Measurements from ENCODE around the gene SLC35E3. TPM values are rescaled to one million over a fixed set of nuclear protein-coding genes. Genes with fewer than 3 reads are reported as not detected.
"Not testable (repeated sequence)": the region's sequence is repeated elsewhere in the genome, so short reads cannot be mapped to it uniquely, and the experiment has no call there.

SLC35E3 gene
- total RNA-seq, 1 donor from 2014 or later: 4.9 TPM

GRCh38 chr12:68810027-68810389 is 64.0 kb downstream of the SLC35E3 start:
- DNase-seq (ENCODE audit: low spot score); ATAC-seq: not testable (repeated sequence)

- DNase-seq (ENCODE audit: low spot score); ATAC-seq: not testable (repeated sequence)
Measured at GRCh38 chr12:68811573-68811972, 65.6 kb downstream of the SLC35E3 start.

GRCh38 chr12:68812553-68813241 is 66.7 kb downstream of the SLC35E3 start:
- no peak for DNase-seq (ENCODE audit: low spot score)
- ATAC-seq: no peak

GRCh38 chr12:68813242-68813593 is 67.2 kb downstream of the SLC35E3 start:
- DNase-seq (ENCODE audit: low spot score): no peak
- no peak for ATAC-seq

GRCh38 chr12:68814490-68815231 is 68.7 kb downstream of the SLC35E3 start:
- DNase-seq (ENCODE audit: low spot score): no peak
- ATAC-seq: no peak

- no peak for DNase-seq (ENCODE audit: low spot score)
- ATAC-seq: peak; percentile 25
Measured at GRCh38 chr12:68815232-68815927, 69.4 kb downstream of the SLC35E3 start.

- DNase-seq (ENCODE audit: low spot score) (no peak), ATAC-seq (no peak)
Measured at GRCh38 chr12:68815928-68816800, 70.2 kb downstream of the SLC35E3 start.

- not testable (repeated sequence) for ATAC-seq; DNase-seq (ENCODE audit: low spot score)
Measured at GRCh38 chr12:68819481-68819880, 73.5 kb downstream of the SLC35E3 start.

GRCh38 chr12:68821357-68822188 is 75.6 kb downstream of the SLC35E3 start:
- DNase-seq (ENCODE audit: low spot score) (no peak), ATAC-seq (peak; percentile 26)

- DNase-seq (ENCODE audit: low spot score) (no peak), ATAC-seq (no peak)
Measured at GRCh38 chr12:68823696-68824095, 77.7 kb downstream of the SLC35E3 start.

GRCh38 chr12:68824131-68824530 is 78.2 kb downstream of the SLC35E3 start:
- ATAC-seq: no peak
- no peak for DNase-seq (ENCODE audit: low spot score)

- no peak for DNase-seq (ENCODE audit: low spot score)
- ATAC-seq: no peak
Measured at GRCh38 chr12:68824597-68825250, 78.7 kb downstream of the SLC35E3 start.

- no peak for DNase-seq (ENCODE audit: low spot score)
- ATAC-seq: no peak
Measured at GRCh38 chr12:68825569-68826217, 79.7 kb downstream of the SLC35E3 start.

GRCh38 chr12:68827895-68828671 is 82.1 kb downstream of the SLC35E3 start:
- ATAC-seq (no peak), DNase-seq (ENCODE audit: low spot score) (no peak)

GRCh38 chr12:68828672-68829068 is 82.7 kb downstream of the SLC35E3 start:
- no peak for DNase-seq (ENCODE audit: low spot score)

More at GRCh38 chr12:68828672-68829068, 82.7 kb downstream of the SLC35E3 start:
- no peak for ATAC-seq
